GM21825 (cell line): ENCODE data around the gene IMMP2L.

Source experiments
- ATAC-seq: cut with Tn5 transposase; IDR thresholded peaks from one replicate; pipeline ENCODE4 v1.9.1; 2021; ENCODE audit warnings: mild to moderate bottlenecking, moderate library complexity; ENCODE audit not compliant: unreplicated experiment

The IMMP2L gene

GRCh38 chr7:111232249-111233084 lies 329.8 kb downstream of the IMMP2L start:
- peak; percentile 91 for ATAC-seq

GRCh38 chr7:111229916-111230315 lies 332.4 kb downstream of the IMMP2L start:
- ATAC-seq: no peak

GRCh38 chr7:111229181-111229740 lies 333.0 kb downstream of the IMMP2L start:
- no peak for ATAC-seq

- no peak for ATAC-seq
Observed at GRCh38 chr7:111228437-111228836, 333.9 kb downstream of the IMMP2L start.

- ATAC-seq: no peak
Observed at GRCh38 chr7:111226800-111227199, 335.5 kb downstream of the IMMP2L start.

GRCh38 chr7:111224354-111225231 lies 337.7 kb downstream of the IMMP2L start:
- no peak for ATAC-seq

- no peak for ATAC-seq
Observed at GRCh38 chr7:111223802-111224253, 338.5 kb downstream of the IMMP2L start.

GRCh38 chr7:111215550-111215949 lies 346.7 kb downstream of the IMMP2L start:
- ATAC-seq: no peak

GRCh38 chr7:111212857-111213523 lies 349.3 kb downstream of the IMMP2L start:
- no peak for ATAC-seq

- ATAC-seq: no peak
Observed at GRCh38 chr7:111210996-111211395, 351.3 kb downstream of the IMMP2L start.

GRCh38 chr7:111210043-111210442 lies 352.2 kb downstream of the IMMP2L start:
- ATAC-seq: no peak

- no peak for ATAC-seq
Observed at GRCh38 chr7:111205251-111205650, 357.0 kb downstream of the IMMP2L start.

GRCh38 chr7:111202321-111202720 lies 360.0 kb downstream of the IMMP2L start:
- no peak for ATAC-seq

GRCh38 chr7:111199643-111200042 lies 362.6 kb downstream of the IMMP2L start:
- no peak for ATAC-seq

- ATAC-seq: no peak
Observed at GRCh38 chr7:111198255-111198654, 364.0 kb downstream of the IMMP2L start.

- ATAC-seq: no peak
Observed at GRCh38 chr7:111196655-111197054, 365.6 kb downstream of the IMMP2L start.

- no peak for ATAC-seq
Observed at GRCh38 chr7:111192614-111193413, 369.5 kb downstream of the IMMP2L start.

GRCh38 chr7:111190804-111191203 lies 371.5 kb downstream of the IMMP2L start:
- no peak for ATAC-seq

GRCh38 chr7:111184987-111185386 lies 377.3 kb downstream of the IMMP2L start:
- ATAC-seq: no peak

GRCh38 chr7:111183321-111183720 lies 379.0 kb downstream of the IMMP2L start:
- ATAC-seq: no peak
